Measurements from ENCODE around the gene NUDT19.

DNA sequence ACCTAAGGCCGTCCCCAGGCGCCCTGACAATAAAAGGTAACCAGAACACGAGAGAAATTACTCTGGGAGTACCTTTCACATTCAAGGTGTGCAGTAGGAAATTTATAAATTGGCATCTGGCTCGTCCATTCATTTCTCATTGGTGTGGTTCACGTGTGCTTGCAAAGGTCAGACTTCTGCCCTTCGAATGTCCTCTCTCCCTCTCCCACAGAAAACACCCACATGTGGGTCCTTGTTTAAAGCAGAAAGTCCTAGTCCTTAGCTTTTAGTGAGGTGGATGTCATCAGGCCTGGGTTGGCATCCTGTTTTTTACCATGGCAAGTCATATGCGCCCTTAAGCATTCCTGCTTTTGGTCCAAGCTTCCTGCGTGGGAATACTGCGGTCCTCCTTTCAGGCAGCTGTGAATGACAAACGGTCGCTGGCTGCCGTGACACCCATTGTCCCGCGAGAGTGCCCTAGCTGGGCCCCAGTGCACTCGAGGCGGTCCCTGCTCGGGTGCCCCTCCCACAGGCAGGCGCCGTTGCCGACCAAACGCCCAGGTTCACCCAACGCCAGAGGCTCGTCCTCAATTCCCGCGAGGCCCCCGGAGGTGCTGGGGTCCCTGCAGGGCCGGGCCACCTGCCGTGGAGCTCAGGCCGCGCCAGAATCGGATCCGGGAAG, at the start of gene NUDT19:
- TF ChIP-seq POLR2A (IDR thresholded peaks at IDR 0.05; ENCODE audit: borderline replicate concordance, extremely low read depth, insufficient read depth, insufficient read length) (peak; percentile 84), RAD21 (IDR thresholded peaks at IDR 0.05; ENCODE audit: low read depth) (no peak), EZH2 (IDR thresholded peaks at IDR 0.05) (no peak), ELF1 (IDR thresholded peaks at IDR 0.05; ENCODE audit: borderline replicate concordance, low read depth) (no peak)
- TF ChIP-seq, protein P1, sequence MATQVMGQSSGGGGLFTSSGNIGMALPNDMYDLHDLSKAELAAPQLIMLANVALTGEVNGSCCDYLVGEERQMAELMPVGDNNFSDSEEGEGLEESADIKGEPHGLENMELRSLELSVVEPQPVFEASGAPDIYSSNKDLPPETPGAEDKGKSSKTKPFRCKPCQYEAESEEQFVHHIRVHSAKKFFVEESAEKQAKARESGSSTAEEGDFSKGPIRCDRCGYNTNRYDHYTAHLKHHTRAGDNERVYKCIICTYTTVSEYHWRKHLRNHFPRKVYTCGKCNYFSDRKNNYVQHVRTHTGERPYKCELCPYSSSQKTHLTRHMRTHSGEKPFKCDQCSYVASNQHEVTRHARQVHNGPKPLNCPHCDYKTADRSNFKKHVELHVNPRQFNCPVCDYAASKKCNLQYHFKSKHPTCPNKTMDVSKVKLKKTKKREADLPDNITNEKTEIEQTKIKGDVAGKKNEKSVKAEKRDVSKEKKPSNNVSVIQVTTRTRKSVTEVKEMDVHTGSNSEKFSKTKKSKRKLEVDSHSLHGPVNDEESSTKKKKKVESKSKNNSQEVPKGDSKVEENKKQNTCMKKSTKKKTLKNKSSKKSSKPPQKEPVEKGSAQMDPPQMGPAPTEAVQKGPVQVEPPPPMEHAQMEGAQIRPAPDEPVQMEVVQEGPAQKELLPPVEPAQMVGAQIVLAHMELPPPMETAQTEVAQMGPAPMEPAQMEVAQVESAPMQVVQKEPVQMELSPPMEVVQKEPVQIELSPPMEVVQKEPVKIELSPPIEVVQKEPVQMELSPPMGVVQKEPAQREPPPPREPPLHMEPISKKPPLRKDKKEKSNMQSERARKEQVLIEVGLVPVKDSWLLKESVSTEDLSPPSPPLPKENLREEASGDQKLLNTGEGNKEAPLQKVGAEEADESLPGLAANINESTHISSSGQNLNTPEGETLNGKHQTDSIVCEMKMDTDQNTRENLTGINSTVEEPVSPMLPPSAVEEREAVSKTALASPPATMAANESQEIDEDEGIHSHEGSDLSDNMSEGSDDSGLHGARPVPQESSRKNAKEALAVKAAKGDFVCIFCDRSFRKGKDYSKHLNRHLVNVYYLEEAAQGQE (IDR thresholded peaks at IDR 0.05; ENCODE audit: low read depth) = no peak
- TF ChIP-seq, protein P2, sequence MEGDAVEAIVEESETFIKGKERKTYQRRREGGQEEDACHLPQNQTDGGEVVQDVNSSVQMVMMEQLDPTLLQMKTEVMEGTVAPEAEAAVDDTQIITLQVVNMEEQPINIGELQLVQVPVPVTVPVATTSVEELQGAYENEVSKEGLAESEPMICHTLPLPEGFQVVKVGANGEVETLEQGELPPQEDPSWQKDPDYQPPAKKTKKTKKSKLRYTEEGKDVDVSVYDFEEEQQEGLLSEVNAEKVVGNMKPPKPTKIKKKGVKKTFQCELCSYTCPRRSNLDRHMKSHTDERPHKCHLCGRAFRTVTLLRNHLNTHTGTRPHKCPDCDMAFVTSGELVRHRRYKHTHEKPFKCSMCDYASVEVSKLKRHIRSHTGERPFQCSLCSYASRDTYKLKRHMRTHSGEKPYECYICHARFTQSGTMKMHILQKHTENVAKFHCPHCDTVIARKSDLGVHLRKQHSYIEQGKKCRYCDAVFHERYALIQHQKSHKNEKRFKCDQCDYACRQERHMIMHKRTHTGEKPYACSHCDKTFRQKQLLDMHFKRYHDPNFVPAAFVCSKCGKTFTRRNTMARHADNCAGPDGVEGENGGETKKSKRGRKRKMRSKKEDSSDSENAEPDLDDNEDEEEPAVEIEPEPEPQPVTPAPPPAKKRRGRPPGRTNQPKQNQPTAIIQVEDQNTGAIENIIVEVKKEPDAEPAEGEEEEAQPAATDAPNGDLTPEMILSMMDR (IDR thresholded peaks at IDR 0.05 in 2 of 3, conservative IDR thresholded peaks at IDR 0.05 in 1 of 3; ENCODE audit: borderline replicate concordance in 1 of 3, insufficient read depth in 1 of 3, low read depth in 2 of 3, low read length in 2 of 3) = no peak
